Activated CD4-positive, alpha-beta T cell treated with anti-CD3 and anti-CD28 coated beads, Interleukin-10, Interleukin-2, amounts not matched to agents 100 ng/mL and 50 ng/mL, durations not matched to agents 16 hours and 8 hours (primary cell): ENCODE results near the gene MAMSTR.
"Not testable (repeated sequence)": the region's sequence is repeated elsewhere in the genome, so short reads cannot be mapped to it uniquely, and the experiment has no call there.

Experiments used
- DNase-seq: peaks from one replicate; pipeline ENCODE4 v3.0.0-alpha.2; 2020

The MAMSTR gene

DNA sequence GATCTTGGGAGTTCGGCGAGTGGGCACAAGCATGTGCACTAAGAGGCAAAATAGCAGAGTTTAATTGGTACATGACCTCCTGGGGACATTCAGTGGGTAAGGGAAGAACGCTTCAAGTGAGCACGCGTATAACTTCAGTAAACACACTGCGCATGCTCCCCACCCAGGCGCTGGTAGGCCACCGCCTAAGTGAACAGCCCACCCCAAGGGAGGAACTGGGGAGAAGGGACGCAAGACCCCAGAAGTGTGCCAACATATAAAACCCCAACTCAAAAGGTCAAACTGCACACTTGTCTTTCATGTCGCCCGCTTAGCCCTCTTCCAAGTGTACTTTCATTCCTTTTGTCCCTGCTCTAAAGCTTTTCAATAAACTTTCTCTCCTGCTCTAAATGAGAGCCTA lies 36.2 kb downstream of the MAMSTR start:
- peak; percentile 26 for DNase-seq

DNA sequence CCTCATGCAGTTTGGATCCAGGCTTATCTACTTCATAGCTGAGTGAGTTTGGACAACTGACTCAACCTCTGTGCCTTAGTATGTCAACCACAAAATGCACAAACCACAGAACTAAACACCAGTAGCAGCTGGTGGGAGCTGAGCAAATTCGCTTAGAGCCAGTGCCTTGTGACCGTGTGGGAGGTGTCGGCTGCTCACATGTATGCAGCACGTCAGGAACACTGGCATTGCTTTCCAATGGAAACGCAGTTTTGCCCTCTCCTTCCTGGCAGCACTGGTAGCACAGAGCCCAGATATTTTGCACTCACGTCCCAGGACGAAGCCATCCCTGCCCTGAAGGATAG lies 38.4 kb downstream of the MAMSTR start:
- peak; percentile 11 for DNase-seq

DNA sequence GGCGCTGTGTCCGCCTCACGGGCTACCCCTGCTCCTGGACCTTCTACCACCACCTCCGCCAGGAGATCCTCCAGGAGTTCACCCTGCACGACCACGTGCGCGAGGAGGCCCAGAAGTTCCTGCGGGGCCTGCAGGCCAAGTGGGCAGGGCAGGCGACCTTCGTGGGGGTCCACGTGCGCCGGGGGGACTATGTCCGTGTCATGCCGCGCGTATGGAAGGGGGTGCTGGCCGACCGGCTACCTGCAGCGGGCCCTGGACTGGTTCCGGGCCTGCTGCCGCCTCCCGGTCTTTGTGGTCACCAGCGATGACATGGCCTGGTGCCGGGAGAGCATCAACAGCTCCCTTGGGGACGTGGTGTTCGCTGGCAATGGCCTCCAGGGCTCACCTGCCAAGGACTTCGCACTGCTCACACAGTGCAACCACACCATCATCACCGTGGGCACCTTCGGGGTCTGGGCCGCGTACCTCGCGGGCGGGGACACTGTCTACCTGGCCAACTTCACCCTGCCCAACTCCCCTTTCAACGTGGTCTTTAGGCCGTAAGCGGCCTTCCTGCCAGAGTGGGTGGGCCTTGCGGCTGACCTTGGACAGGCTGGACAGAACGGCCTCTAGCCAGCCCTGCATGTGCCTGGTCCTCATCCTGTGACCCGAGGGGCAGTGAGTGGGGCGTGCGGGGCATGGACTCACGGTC lies 38.9 kb downstream of the MAMSTR start:
- no peak for DNase-seq

DNA sequence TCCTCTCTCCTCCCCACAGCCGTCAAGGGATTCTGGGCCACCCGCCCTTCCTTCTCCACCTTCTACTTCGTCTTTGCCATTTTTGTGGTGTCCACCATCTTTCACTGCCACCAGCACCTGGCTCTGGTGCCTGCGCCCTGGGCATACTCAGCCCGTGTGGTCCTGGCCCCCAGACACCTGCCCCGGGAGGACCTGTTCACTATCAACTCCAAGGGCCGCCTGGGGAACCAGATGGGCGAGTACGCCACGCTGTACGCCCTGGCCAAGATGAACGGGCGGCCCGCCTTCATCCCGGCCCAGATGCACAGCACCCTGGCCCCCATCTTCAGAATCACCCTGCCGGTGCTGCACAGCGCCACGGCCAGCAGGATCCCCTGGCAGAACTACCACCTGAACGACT lies 39.5 kb downstream of the MAMSTR start:
- DNase-seq = not testable (repeated sequence)

DNA sequence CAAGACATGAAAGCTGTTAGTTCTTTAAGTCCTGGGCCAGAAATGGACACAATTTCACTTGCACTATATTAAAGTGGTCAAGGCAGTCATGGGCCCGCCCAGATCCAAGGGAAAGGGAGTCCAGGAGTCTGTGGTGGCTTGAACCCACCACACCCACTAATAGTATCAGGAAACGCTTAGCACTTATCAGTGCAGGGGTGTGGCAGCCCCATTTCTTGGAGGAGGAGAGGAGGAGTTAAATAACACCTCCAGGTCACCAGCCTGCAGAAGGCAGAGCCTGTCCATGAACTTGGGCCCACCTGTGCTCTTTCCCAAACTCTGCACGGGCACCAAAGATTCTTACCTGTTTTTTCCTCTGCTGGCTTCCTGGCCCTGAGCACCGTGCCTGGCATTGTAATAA lies 41.3 kb downstream of the MAMSTR start:
- no peak for DNase-seq

DNA sequence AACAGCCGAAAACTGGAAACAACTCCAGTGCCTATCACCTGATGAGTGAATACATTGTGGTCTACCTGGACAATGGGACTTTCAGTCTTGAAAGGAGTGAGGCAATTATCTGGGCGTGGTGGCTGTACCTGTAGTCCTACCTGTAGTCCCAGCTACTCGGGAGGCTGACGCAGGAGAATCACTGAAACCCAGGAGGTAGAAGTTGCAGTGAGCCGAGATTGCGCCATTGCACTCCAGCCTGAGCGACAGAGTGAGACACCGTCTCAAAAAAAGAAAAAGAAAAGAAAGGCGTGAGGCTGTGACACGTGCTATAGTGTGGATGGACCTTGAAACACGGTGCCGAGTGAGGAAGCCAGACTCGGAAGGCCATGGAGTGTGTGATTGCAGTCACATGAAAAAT lies 42.6 kb downstream of the MAMSTR start:
- DNase-seq = no peak

DNA sequence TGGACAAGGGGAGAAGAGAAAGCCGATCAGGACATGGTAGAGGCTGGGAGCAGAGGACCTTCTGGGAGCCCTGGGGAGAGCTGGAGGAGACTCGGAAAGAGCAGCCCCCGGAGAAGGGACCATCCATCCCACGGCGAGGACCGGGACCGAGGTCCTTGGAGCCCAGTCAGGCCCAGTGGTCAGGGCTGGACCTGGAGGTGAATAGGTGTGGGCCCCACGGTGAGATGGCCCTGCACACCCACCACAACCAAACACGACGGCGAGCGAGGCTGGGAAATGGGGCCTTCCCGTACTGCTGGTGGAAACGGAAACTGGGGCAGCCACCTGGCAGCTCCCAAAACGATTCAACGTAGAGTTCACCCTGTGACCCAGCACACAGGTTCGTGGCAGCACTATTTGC lies 43.0 kb downstream of the MAMSTR start:
- no peak for DNase-seq

DNA sequence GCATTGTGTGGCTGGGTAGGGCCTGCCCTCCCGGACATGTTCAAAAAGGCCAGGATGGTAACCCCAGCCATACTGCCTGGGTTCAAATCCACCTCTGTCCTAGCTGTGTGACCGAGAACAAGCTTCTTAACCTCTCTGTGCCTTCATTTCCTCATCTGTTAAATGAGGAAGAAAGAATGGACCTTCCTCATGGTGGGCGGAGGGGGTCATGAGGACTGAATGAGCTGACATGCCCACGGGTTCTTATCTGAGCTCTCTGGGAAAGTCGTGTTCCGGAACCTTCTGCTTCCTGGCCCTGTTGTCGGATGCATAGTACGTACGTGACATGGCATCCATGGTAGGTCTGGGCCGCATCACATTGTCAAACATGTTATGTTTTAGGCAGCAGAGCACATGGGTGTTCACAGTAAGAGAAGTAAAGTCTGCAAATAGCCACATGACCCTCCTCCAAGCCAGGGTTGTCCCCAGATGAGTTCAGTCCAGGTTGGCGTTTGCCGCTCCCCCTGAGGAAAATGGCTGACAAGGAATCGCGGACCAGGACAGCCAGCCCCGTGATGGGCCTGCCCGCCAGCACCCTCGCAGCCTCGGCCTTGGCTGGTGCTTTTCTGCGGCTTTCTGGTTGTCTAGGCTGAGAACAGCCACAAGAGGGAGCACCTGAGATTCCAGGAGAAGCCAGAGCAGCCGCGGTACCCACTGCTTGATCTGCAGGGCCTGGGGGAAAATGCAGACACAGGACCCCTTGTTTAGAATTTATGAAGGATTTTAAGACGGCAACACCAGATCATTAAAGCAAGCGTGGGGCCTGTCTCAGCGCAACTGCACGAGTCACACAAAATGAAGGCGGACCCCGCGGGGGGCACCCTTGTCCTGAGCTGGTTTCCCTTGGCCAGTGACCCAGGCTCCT lies 44.4 kb downstream of the MAMSTR start:
- DNase-seq = peak; percentile 83

DNA sequence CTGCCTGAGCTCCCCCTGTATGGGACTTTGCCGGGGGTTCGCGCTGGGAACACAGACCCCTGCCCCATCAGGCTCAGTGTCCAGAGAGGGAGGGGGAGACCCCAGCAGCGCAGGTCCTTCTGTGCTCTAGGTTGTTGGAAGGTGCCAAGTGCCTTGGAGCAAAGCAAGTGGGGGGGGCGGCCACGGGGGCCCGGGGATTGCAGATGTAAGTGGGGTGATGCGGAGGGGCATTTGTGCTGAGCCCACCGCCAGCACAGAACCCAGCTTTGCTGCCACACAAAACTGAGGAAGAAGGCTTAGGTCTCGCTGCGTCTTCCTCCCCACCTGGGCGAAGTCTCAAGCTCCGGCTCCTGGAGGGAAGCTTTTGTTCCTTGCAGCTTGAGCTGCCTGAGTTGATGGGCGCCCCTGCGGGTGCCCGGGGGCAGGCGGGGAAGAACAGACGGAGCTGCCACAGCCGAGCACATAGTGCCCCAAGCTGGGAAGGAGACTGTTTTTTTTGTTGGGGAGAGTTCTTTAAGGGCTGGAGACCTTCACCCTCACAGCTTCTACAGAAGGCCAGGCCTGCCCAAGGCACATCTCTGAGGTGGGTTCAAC lies 45.2 kb downstream of the MAMSTR start:
- DNase-seq = no peak

DNA sequence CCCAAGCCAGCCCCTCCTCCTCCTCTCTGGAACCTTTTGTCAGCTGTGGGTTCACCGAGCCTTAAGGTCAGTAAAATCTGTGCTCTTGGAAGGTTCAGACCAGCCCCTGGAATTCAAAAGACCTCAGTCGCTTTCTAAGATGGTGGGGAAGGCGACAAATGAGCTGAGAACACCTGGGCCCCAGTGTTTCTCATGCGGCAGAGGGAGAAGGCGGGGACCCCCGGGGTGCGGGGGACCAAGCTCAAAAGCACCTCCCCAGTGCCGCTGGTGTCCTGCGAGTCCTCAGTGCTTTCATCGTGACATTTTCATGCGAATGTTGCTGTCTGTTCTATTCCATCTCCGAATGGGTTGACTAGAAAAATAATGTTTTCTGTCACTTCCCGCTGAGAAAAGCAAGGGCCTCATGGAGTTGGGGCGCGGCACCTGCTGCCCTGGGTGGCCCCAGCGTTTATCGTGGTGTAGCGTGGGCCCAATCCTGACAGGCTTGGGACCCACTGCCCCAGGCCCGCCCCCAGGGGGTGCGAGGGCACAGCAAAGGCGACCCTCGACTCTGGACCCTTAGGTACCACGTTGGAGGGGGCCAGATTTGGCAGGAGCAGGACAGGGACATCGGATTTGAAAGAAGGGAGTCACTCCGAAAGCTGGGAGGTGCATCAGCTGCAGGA lies 46.0 kb downstream of the MAMSTR start:
- no peak for DNase-seq

DNA sequence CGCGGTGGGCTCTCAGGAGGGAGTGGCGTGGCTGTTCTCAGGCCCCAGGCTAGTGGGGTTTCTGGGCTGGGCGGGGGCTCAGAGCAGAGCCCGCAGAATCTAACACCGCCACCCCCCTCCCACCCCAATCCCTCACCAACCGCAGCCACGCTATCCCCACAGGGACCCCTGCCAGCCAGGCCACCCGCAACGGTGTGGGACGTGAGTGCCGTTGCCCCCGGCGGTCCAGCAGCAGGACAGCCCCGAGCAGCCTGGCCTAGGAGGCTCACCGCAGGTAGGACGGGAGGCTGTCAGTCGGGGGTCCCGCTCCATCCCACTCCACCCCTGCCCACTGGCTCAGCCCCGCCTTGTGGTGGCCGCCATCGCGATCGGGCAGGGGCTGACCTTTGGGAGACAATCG lies 46.5 kb downstream of the MAMSTR start, which contains the start of gene NTN5:
Gene NTN5, minus strand, starts transcription at position 24 of the 400 bp plus-strand sequence. CDS start 2,031 bp downstream, outside the sequence.
- DNase-seq = no peak

DNA sequence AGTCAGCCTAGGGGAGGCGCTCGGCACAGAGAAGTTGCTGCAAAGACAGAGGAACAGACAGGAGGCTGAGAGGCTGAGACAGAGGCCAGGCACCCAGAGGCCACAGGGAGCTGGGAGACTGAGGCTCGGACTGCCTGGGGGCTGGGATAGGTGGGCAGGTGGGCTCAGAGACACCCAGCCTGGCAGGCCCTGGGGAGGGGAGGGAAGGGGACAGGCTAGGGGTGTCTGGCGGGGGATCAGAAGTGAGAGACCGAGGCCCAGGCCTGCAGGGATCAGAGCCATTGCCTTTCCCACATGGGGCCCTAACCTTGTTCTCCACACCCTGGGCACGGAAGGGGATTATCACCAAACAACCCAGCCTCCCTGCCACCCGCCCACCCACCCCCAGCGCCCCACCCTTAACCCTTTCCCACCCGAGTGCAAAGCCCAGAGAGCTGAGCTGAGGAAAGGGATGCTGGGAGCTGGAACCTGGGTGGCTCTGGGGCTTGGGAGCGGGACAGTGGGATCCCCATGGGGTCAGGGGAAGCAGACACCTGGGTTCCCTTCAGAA lies 48.0 kb downstream of the MAMSTR start:
- DNase-seq = no peak

DNA sequence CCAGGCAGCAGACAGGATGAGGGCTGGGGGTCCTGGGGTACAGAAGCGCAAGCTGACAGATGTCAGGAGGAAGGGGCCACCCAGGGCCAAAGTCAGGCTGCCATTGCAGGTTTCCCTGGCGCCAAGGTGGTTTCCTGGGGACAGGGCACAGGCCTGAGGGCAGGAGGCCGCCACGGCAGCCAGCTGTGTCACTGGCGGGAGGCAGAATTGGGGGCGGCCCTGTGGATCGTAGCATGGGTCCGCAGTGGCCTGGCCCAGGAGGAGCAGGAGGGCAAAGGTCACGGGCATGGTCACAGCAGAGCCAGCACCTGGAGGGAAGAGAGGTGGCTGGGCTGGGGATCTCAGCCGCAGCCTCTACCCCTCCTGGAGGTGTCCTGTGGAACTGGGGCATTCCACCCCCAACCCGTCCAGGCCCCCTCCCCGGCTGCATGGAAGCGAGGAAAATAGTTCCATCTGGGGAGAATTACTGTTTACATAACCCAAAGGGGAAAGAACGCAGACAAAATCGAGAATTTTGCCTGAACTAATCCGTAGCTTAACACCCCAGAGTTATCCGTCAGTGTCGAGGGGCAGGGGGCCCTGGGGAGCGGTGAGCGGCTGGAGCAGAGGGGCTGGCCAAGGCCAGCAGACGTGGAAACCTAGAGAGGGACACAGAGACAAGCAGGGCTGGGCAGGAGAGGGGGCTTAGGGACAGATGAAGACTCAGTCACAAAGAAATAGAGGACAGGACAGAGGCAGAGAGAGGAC lies 48.7 kb downstream of the MAMSTR start:
- no peak for DNase-seq

DNA sequence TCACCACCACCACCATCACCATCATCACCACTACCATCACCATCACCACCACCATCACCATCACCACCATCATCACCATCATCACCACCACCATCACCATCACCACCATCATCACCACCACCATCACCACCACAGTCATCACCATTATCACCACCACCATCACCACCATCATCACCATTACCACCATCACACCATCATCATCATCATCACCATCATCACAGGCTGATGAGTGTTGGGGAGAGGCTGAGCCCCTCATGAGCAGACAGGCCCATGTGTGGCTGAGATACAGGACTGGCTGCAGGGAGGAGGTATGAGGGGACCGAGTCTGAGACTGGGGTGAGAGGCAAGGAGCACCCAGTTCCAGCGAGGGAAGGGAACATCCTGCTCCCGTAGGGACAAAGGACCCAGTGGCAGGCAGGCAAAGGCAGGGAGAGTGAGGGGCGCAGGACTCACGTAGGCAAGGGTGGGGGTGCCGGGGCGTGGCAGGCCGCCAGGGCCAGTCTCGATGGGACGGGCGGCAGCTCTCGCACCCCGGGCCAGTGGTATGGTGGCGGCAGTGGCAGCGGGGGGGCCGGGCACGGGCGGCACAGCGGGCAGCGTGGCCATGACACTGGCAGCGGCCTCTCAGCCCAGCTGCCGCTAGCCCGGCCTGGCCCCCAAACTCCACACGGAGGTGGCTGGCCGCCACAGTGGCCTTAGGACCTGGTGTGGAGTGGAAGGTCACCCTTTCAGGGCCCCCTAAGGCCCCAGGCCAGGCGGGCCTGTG lies 49.4 kb downstream of the MAMSTR start:
- DNase-seq = no peak

DNA sequence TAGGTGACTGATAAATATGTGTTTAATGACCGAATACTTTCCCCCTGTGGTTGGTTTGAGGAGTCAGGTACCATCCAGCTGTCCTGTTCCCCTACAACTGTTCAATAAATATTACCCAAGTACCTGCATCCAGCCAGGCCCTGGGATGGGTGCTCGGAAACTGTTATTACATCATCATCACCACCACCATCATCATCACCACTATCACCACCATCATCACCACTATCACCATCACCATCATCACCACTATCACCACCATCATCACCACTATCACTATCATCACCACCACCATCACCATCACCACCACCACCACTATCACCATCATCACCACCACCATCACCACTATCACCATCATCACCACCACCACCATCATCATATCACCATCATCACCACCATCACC lies 50.8 kb downstream of the MAMSTR start:
- no peak for DNase-seq

DNA sequence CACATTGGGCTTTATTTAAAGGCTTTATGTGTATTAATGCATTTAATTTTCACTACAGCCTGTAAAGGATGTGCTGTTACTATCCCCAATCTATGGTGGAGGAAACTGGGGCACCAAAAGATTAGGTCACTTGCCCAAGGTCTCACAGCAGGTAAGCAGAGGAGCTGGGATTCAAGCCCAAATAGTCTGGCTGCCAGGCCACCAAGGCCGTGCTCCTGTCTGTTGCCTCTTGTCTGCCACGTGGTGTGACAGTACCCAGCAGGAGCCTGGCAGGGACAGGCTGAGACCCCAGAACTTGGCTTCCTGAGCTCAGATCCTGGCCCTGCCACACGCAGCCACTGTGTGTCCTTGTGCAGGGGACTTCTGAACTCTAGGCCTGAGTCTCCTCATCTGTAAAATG lies 51.2 kb downstream of the MAMSTR start:
- DNase-seq = no peak

DNA sequence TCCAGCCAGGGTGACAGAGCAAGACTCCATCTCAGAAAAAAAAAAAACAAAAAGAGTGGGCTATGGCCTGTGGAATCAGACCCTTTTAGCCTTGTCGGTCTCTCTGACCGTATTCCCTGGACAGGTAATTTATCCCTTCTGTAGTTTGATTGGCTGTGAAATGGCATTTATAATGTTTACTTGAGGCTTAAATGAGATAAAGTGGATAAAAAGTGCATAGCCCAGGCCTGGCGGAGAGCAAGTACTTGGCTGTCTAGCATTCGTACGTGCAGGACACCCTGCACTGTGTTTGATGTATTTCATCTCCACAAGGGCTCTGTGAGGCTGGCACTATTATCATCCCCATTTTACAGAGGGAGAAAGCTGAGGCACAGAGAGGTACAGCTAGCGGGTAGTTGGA lies 53.7 kb downstream of the MAMSTR start:
- DNase-seq = no peak

DNA sequence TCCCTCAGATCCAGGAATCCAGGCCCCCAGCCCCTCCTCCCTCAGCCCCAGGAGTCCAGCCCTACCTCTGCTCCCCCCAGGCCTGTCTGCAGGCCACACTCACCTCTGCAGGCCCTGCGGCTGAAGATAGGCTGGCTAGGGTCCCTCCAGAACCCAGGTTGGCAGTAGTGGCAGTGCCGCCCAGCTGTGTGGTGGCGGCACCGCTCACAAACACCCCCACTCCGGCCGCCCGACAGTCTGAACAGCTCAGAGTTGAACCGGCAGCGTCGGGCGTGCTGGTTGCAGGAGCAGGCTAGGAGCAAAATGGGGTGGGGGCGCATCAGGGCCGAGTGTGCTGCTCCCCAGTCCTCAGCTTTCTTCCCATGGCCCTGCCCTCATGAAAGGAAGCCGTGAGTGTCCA lies 55.0 kb downstream of the MAMSTR start:
- no peak for DNase-seq

DNA sequence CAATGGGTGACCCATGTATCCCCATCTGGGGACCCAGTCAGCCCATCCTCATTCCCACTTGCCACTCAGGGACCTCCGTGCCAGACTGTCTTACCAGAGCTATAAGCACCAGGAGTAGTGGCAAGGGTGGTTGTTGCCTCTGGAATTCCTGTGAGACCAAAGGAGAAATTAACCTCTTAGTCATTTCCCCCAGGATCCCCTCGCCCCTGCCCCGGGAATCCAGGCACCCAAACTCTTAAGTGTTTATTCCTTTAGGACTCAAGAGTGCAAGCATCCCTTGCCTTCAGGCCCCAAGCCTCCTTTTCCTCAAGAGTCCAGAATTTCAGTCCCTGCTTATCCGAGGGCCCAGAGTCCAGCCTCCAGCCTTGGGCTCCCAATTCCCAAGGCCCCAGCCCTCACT lies 55.9 kb downstream of the MAMSTR start:
- DNase-seq = no peak
